Sigmoid colon (tissue), 7 donors: ENCODE measurements around the gene BIK. TPM values are rescaled to one million over a fixed set of nuclear protein-coding genes. Genes with fewer than 3 reads are reported as not detected.

ENCODE experiments used
- DNase-seq: peaks from one replicate; pipeline ENCODE4 v3.0.0-alpha.2; 2019
- H3K27ac ChIP-seq, 4 donors: fragments of 200-600 bp; sonication (generic); one replicate each; pipeline ENCODE4 v1.5.1; 2016 to 2019; ENCODE audit warnings: mild to moderate bottlenecking in 1 of 4
- H3K27me3 ChIP-seq, 3 donors: fragments of 200-600 bp; sonication (generic); one replicate each; pipeline ENCODE4 v1.5.1; 2019; ENCODE audit warnings: mild to moderate bottlenecking in 1 of 3
- H3K36me3 ChIP-seq, 4 donors: fragments of 200-600 bp; sonication (generic); one replicate each; pipeline ENCODE4 v1.5.1; 2016 to 2019
- H3K4me1 ChIP-seq, 4 donors: fragments of 200-600 bp; sonication (generic); one replicate each; pipeline ENCODE4 v1.5.1; 2017 to 2019
- H3K4me3 ChIP-seq, 4 donors: fragments of 200-600 bp; sonication (generic); one replicate each; pipeline ENCODE4 v1.5.1; 2017 to 2019; ENCODE audit warnings: mild to moderate bottlenecking in 2 of 4, moderate library complexity in 1 of 4
- H3K9me3 ChIP-seq, 4 donors: fragments of 200-600 bp in 3 of 4; sonication (generic) in 3 of 4; one replicate each; pipeline versions ENCODE4 v1.5.1 to v1.6.1; 2013 to 2019
- EP300 ChIP-seq, 4 donors: sonication (generic); formaldehyde crosslinking; IDR thresholded peaks; one replicate each; pipeline ENCODE4 v1.6.1; 2017; ENCODE audit warnings: antibody characterized with exemption in 4 of 4
- POLR2A ChIP-seq, 2 donors: fragments of 450-650 bp; IDR thresholded peaks; one replicate each; pipeline ENCODE4 v1.6.1; 2016; ENCODE audit warnings: antibody characterized with exemption in 2 of 2, mild to moderate bottlenecking in 2 of 2, moderate library complexity in 2 of 2
- POLR2AphosphoS5 ChIP-seq, 4 donors: sonication (generic); formaldehyde crosslinking; IDR thresholded peaks; one replicate each; pipeline ENCODE4 v1.6.1; 2017; ENCODE audit warnings: antibody characterized with exemption in 4 of 4
- WGBS, 2 donors: extraction: QIAGEN DNeasy Blood & Tissue Kit; methylation state at CpG; one replicate each; pipeline ENCODE4 v1.1.7; 2013; 5-methylcytosine and 5-hydroxymethylcytosine counted together
- intact Hi-C: fragments of 100-400 bp; cut with DNase I; formaldehyde crosslinking; loops from one replicate; pipeline ENCODE4 v1.15.1; 2023
- polyA plus RNA-seq, 3 donors: library from polyadenylated mRNA; stranded (reverse); fragments of 200-250 nt; gene quantifications; one replicate each; pipeline ENCODE4 v1.2.3, GENCODE V29; 2013
- total RNA-seq, 4 donors: library from RNA; depleted of rRNA; stranded (reverse); fragments of >200 nt; gene quantifications; one replicate each; pipeline ENCODE4 v1.1.0, GENCODE V29; 2016
- TF ChIP-seq, protein P1 (sequence below), 4 experiments: fragments of 450-650 bp in 3 of 4; fragments of 200-600 bp in 1 of 4; IDR thresholded peaks; one replicate each; pipeline ENCODE4 v1.5.1; 2016 to 2019; ENCODE audit warnings: antibody characterized with exemption in 4 of 4, mild to moderate bottlenecking in 3 of 4, moderate library complexity in 2 of 4
- donor health status: healthy with polysubstance abuse.
- donor health status: Bipolar disorder and iron deficiency.
- donor health status: healthy.

The BIK gene
- total and polyA plus RNA-seq, 7 donors, result 29.6 to 39.1 (median 35.4) TPM; not detected in 4

GRCh38 chr22:43162412-43163150 lies 52.0 kb downstream of the BIK start:
- DNase-seq, result no peak
- H3K9me3 ChIP-seq, result no peaks in the 10 kb centered on the region
- whole genome bisulfite sequencing, 2 donors, result 93 to 96% methylated on average over 24 of the region's 24 CpGs
- H3K27me3 ChIP-seq, result no peaks in the 10 kb centered on the region
- no peak overlapping the region for H3K4me3 ChIP-seq
- no peak overlapping the region for H3K27ac ChIP-seq
- H3K36me3 ChIP-seq, result peaks cover 0 to 26% (median 0%) of the 10 kb centered on the region in 4 donors
- H3K4me1 ChIP-seq, result peaks cover 0 to 14% (median 11%) of the 10 kb centered on the region in 4 donors
- intact Hi-C loops, result no loop called here
- TF ChIP-seq EP300 (IDR thresholded peaks at IDR 0.05), result no peak
- TF ChIP-seq, protein P1, sequence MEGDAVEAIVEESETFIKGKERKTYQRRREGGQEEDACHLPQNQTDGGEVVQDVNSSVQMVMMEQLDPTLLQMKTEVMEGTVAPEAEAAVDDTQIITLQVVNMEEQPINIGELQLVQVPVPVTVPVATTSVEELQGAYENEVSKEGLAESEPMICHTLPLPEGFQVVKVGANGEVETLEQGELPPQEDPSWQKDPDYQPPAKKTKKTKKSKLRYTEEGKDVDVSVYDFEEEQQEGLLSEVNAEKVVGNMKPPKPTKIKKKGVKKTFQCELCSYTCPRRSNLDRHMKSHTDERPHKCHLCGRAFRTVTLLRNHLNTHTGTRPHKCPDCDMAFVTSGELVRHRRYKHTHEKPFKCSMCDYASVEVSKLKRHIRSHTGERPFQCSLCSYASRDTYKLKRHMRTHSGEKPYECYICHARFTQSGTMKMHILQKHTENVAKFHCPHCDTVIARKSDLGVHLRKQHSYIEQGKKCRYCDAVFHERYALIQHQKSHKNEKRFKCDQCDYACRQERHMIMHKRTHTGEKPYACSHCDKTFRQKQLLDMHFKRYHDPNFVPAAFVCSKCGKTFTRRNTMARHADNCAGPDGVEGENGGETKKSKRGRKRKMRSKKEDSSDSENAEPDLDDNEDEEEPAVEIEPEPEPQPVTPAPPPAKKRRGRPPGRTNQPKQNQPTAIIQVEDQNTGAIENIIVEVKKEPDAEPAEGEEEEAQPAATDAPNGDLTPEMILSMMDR (IDR thresholded peaks at IDR 0.05), result no peak

DNA sequence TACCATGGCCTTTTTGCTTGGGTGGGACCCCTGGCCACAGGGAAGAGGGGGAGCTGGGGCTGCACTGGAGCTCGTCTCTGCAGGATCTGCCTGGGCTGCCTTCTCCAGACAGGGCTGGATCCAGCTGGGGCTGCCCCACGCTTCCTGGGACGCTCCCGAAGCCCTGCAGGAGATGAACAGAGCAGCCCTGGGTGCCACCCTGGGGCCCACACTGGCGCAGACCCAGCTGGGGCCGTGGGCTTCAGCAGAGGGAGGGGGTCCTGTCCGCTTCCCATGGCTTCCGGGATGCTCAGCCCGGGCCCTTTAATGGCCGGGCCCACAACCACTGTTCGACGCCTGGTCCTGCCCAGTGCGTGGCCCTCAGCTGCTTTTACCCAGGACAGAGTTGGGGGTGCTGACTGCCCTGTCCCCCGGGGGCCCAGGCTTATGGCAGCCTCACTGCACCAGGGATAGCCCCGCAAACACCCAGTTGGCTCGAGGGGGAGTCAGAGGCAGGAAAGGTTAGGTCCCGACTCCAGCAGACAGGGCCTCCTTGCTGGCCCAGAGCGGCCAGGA lies 52.8 kb downstream of the BIK start:
- intact Hi-C loops, result no loop called here
- peak overlapping the region in 2 of 4 donors; percentile 31 to 45 for H3K27ac ChIP-seq
- H3K27me3 ChIP-seq, result no peaks in the 10 kb centered on the region
- peaks cover 0 to 33% (median 0%) of the 10 kb centered on the region in 4 donors for H3K36me3 ChIP-seq
- no peaks in the 10 kb centered on the region for H3K9me3 ChIP-seq
- no peak for DNase-seq
- 67 to 86% methylated on average over 18 of the region's 18 CpGs for WGBS, 2 donors
- H3K4me1 ChIP-seq, result peaks cover 0 to 14% (median 11%) of the 10 kb centered on the region in 4 donors
- no peak overlapping the region for H3K4me3 ChIP-seq
- no peak for TF ChIP-seq EP300 (IDR thresholded peaks at IDR 0.05)
- TF ChIP-seq POLR2AphosphoS5 (IDR thresholded peaks at IDR 0.05), result no peak
- no peak for TF ChIP-seq POLR2A (IDR thresholded peaks at IDR 0.05)
- TF ChIP-seq, protein P1 (IDR thresholded peaks at IDR 0.05), result no peak

DNA sequence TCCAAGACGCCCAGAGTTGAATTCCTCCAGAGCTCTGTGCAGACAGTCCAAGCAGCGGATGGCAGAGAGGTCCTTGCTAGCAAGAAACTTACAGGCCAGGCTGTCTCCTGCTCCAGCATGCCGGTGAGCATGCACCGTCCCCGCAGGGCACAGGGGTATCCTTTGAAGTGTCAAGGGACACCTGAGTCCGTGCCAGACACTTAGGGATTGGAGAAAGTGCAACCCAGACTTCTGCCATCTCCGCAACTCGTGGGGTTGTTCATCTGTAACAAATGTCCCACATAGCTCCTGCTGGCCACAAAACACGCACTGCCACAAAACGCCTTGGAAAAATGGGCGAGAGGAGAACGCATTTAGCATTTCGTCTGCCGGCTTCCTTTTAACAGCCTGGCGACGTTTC lies 54.1 kb downstream of the BIK start:
- Histone ChIP-seq H3K27me3 (no peaks in the 10 kb centered on the region), H3K36me3 (peaks cover 0 to 44% (median 0%) of the 10 kb centered on the region in 4 donors), H3K4me3 (no peak overlapping the region), H3K27ac (no peak overlapping the region), H3K9me3 (no peaks in the 10 kb centered on the region), H3K4me1 (peaks cover 0 to 14% (median 11%) of the 10 kb centered on the region in 4 donors)
- no peak for TF ChIP-seq EP300 (IDR thresholded peaks at IDR 0.05)
- TF ChIP-seq POLR2AphosphoS5 (IDR thresholded peaks at IDR 0.05), result no peak
- TF ChIP-seq POLR2A (IDR thresholded peaks at IDR 0.05), result no peak
- TF ChIP-seq, protein P1 (IDR thresholded peaks at IDR 0.05), result no peak
- 50 to 73% methylated on average over 16 of the region's 16 CpGs for WGBS, 2 donors
- intact Hi-C loops, result no loop called here
- no peak for DNase-seq

DNA sequence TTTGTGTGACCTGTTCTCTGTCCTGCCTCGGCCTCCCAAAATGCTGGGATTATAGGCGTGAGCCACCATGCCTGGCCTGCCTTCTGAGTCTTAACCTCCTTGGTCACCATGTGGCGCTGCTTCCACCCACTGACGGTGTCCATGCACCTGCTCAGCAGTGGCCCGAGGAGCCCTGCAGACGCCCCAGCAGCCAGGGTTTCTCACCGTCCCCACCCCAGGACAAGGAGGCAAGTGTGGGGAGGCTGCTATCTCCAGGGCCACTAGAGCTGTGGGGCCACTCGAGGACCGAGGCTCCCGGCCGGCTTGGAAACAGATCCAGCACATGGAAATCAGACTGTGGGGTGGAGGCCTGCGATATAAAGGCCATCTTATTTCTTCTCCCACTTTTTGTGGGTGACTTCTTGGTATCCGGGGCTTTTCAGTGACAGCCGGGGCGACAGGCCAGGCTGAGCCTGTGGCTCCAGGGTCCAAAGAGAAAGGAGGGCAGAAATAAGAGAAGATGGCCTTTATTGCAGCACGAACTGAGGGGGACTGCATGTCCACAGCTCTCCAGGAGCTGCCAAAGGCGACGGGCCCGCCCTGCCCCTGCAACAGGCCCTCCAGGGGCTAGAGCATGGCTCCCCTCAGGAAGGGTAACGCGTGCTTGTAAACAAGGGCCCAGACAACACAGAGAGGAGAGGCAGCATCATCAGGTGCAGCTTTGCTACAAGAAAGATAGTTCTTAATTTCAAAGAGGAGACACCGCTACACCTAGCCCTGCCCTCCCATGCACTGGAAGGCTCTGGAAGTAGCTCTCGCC lies 55.8 kb downstream of the BIK start:
- no peaks in the 10 kb centered on the region for H3K9me3 ChIP-seq
- H3K4me3 ChIP-seq, result no peak overlapping the region
- H3K36me3 ChIP-seq, result peaks cover 4 to 56% (median 5%) of the 10 kb centered on the region in 4 donors
- H3K27me3 ChIP-seq, result no peaks in the 10 kb centered on the region
- 88 to 90% methylated on average over 23 of the region's 23 CpGs for WGBS, 2 donors
- DNase-seq, result no peak
- TF ChIP-seq POLR2AphosphoS5 (IDR thresholded peaks at IDR 0.05) (no peak), EP300 (IDR thresholded peaks at IDR 0.05) (no peak), POLR2A (IDR thresholded peaks at IDR 0.05) (no peak)
- TF ChIP-seq, protein P1 (IDR thresholded peaks at IDR 0.05), result no peak
- H3K27ac ChIP-seq, result no peak overlapping the region
- peaks cover 0 to 14% (median 11%) of the 10 kb centered on the region in 4 donors for H3K4me1 ChIP-seq
- intact Hi-C loops, result no loop called here
